Measurements from ENCODE around the gene RBM10. TPM values are rescaled to one million over a fixed set of nuclear protein-coding genes. Genes with fewer than 3 reads are reported as not detected.

RBM10 gene
- total RNA-seq, 3 donors from 2014 or later = 35.2 to 40.2 (median 37.7) TPM

DNA sequence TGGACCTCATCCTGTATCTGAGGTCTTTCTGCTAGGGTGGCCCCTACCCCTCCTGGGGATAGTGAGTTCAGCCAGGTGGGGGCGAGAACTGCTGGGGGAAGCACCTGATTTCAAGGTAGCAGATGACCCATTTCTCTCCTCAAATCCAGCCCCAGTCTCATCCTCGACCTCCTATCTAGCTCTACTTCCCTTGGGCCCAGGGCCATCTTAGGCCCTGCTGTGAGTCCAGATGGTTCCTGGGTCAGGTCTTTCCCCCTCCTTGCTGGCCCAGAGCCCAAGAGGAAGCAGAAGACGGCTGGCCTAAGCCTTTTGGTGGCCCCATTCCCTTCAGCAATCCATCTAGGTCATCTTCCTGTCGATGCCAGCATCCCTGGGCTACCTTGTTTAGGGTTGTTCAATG lies 76.7 kb downstream of the RBM10 start:
- TF ChIP-seq CTCF (IDR thresholded peaks at IDR 0.05) = no peak
- H3K4me3 ChIP-seq = no peak overlapping the region
- intact Hi-C loops (cut with DNase I, micrococcal nuclease) = no loop called here
- peaks cover 4% of the 10 kb centered on the region for H3K36me3 ChIP-seq (ENCODE audit: low read depth)
- peaks cover 4% of the 10 kb centered on the region for H3K4me1 ChIP-seq (ENCODE audit: low read depth)
- DNase-seq (no peak), ATAC-seq (no peak)
- no peaks in the 10 kb centered on the region for H3K9me3 ChIP-seq

- Histone ChIP-seq H3K4me1 (ENCODE audit: low read depth) (peaks cover 4% of the 10 kb centered on the region), H3K36me3 (ENCODE audit: low read depth) (peaks cover 4% of the 10 kb centered on the region), H3K9me3 (no peaks in the 10 kb centered on the region), H3K4me3 (no peak overlapping the region)
- intact Hi-C loops (cut with DNase I, micrococcal nuclease) = no loop called here
- TF ChIP-seq CTCF (IDR thresholded peaks at IDR 0.05) = no peak
- ATAC-seq = no peak
- no peak for DNase-seq
These were observed 77.8 kb downstream of the RBM10 start for GRCh38 chrX:47222751-47223350.

DNA sequence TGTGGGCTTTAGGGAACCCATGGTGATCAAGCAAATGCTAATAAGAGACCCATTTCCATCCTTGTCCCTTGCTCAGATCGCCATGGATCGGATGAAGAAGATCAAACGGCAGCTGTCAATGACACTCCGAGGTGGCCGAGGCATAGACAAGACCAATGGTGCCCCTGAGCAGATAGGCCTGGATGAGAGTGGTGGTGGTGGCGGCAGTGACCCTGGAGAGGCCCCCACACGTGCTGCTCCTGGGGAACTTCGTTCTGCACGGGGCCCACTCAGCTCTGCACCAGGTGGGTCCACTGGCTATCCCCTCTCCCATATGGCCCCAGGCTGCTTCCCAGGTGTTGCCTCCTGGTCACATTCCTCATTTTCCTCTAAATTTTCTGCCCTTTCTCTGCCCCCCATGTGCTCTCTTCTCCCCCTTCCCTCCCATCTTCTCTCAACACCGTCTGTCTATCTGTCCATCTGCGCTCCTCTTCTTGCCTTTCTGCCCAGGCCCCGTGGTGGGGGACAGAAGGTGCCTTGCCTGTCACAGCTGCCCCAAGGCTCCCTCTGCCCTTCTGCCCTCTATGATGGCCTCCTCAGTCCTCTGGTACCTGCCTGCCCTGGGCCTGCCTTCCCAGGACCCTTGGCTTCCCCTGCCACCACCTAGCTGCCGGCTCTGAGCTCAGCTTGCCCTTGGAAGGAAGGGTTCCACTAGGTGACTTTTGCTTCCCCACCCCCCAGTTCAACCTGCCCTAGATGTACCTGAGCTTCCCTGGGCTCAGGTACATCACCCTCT lies 78.6 kb downstream of the RBM10 start:
- H3K9me3 ChIP-seq = no peaks in the 10 kb centered on the region
- H3K36me3 ChIP-seq (ENCODE audit: low read depth) = peaks cover 4% of the 10 kb centered on the region
- TF ChIP-seq CTCF (IDR thresholded peaks at IDR 0.05) = no peak
- intact Hi-C loops (cut with DNase I, micrococcal nuclease) = no loop called here
- H3K4me1 ChIP-seq (ENCODE audit: low read depth) = peaks cover 4% of the 10 kb centered on the region
- H3K4me3 ChIP-seq = no peak overlapping the region
- DNase-seq = no peak
- ATAC-seq = no peak

DNA sequence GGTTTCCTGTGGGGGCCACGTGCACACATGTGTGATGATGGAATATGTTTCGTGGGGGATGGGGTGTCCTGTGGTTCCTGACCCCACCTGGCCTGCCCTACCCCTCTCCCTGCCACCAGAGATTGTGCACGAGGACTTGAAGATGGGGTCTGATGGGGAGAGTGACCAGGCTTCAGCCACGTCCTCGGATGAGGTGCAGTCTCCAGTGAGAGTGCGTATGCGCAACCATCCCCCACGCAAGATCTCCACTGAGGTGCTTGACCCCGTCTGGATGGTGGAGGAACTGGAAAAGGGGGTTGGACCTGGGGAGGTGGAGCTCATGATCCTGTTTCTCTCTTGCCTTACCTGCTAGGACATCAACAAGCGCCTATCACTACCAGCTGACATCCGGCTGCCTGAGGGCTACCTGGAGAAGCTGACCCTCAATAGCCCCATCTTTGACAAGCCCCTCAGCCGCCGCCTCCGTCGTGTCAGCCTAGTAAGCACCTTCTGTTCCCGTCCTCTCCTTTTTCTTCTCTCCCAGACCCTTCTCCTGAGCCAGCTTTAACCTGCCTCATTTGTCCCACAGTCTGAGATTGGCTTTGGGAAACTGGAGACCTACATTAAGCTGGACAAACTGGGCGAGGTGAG lies 79.4 kb downstream of the RBM10 start:
- Histone ChIP-seq H3K4me1 (ENCODE audit: low read depth) (peaks cover 4% of the 10 kb centered on the region), H3K9me3 (no peaks in the 10 kb centered on the region), H3K36me3 (ENCODE audit: low read depth) (peaks cover 4% of the 10 kb centered on the region), H3K4me3 (no peak overlapping the region)
- ATAC-seq (no peak), DNase-seq (no peak)
- intact Hi-C loops (cut with DNase I, micrococcal nuclease) = no loop called here
- TF ChIP-seq CTCF (IDR thresholded peaks at IDR 0.05) = no peak

DNA sequence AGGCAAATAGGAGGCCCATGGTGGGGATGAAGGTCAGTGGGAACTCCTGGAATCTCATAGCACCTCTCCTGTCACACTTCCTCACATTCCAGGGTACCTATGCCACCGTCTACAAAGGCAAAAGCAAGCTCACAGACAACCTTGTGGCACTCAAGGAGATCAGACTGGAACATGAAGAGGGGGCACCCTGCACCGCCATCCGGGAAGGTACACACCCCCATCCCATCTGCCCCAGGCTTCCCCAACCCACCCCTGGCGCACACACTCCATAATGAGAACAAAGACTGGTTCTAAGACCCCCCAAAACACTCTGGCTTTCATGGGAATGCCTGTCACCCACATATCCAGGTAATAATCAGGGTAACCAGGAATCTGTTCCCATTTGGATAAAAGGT lies 79.9 kb downstream of the RBM10 start:
- no peak for ATAC-seq
- intact Hi-C loops (cut with DNase I, micrococcal nuclease) = no loop called here
- Histone ChIP-seq H3K4me3 (no peak overlapping the region), H3K36me3 (ENCODE audit: low read depth) (peaks cover 4% of the 10 kb centered on the region), H3K9me3 (no peaks in the 10 kb centered on the region), H3K4me1 (ENCODE audit: low read depth) (peaks cover under 1% of the 10 kb centered on the region)
- TF ChIP-seq CTCF (IDR thresholded peaks at IDR 0.05) = no peak
- DNase-seq = no peak
